SK-N-SH (cell line): ENCODE data around the gene SLCO4A1. TPM values are rescaled to one million over a fixed set of nuclear protein-coding genes. Genes with fewer than 3 reads are reported as not detected.
A peak's percentile ranks its signal among the peaks of the same experiment; 100 is the strongest.

Source experiments
- CTCF ChIA-PET: fragments of 300-600, 350-600 bp; formaldehyde crosslinking; extraction: SDS; loops from one replicate; lab custom pipeline; 2021; lab: Yijun Ruan, JAX
- POLR2A ChIA-PET: fragments of 350-600 bp; sonication (Branson Sonifier 250); formaldehyde crosslinking; extraction: SDS; loops from one replicate; lab custom pipeline; 2020; ENCODE audit warnings: antibody characterized with exemption, inconsistent platforms; lab: Yijun Ruan, JAX
- DNase-seq: peaks from one replicate; pipeline ENCODE4 v3.0.0; 2012
- H2AFZ ChIP-seq: fragments of 200-600 bp; sonication (generic); 2 replicates; pipeline ENCODE4 v1.8.1; 2016; ENCODE audit warnings: antibody characterized with exemption, mild to moderate bottlenecking, low read depth
- H3F3A ChIP-seq: fragments of 200-600 bp; sonication (generic); replicated peaks from 2 replicates; pipeline ENCODE3; 2016; ENCODE audit warnings: antibody characterized with exemption, mild to moderate bottlenecking; ENCODE audit not compliant: insufficient read depth
- H3K27ac ChIP-seq, 2 experiments: fragments of 200-500 bp in 1 of 2; fragments of 200-600 bp in 1 of 2; sonication (Bioruptor generic) in 1 of 2; sonication (generic), shearing (Covaris generic) in 1 of 2; 2 replicates each; pipeline versions ENCODE4 v1.5.1 to v1.6.1; 2014 to 2016; ENCODE audit warnings: low read depth in 2 of 2, inconsistent platforms in 1 of 2, low read length in 1 of 2, mild to moderate bottlenecking in 1 of 2, mixed read lengths in 1 of 2
- H3K27me3 ChIP-seq: fragments of 200-600 bp; sonication (generic), shearing (Covaris generic); 2 replicates; pipeline ENCODE4 v1.6.1; 2016; ENCODE audit warnings: mixed run types; ENCODE audit not compliant: insufficient read depth
- H3K36me3 ChIP-seq, 2 experiments: fragments of 200-500 bp in 1 of 2; fragments of 200-600 bp in 1 of 2; sonication (Bioruptor generic) in 1 of 2; sonication (generic) in 1 of 2; replicated peaks in 1 of 2; 2 replicates each; pipeline versions ENCODE3 to v1.5.1; 2014 to 2016; ENCODE audit warnings: low read length in 1 of 2, mild to moderate bottlenecking in 1 of 2; ENCODE audit not compliant: insufficient read depth in 2 of 2, control insufficient read depth in 1 of 2
- H3K4me1 ChIP-seq, 2 experiments: fragments of 200-500 bp in 1 of 2; fragments of 200-600 bp in 1 of 2; sonication (Bioruptor generic) in 1 of 2; sonication (generic), shearing (Covaris generic) in 1 of 2; 2 replicates each; pipeline versions ENCODE4 v1.5.1 to v1.6.1; 2014 to 2016; ENCODE audit warnings: low read depth in 1 of 2, low read length in 1 of 2, mixed run types in 1 of 2; ENCODE audit not compliant: insufficient read depth in 2 of 2, control insufficient read depth in 1 of 2
- H3K4me2 ChIP-seq: fragments of 200-600 bp; sonication (generic), shearing (Covaris generic); 2 replicates; pipeline ENCODE4 v1.6.1; 2017; ENCODE audit warnings: mixed run types
- H3K4me3 ChIP-seq, 2 experiments: fragments of 200-500 bp in 1 of 2; fragments of 200-600 bp in 1 of 2; sonication (Bioruptor generic) in 1 of 2; sonication (generic), shearing (Covaris generic) in 1 of 2; 2 replicates each; pipeline versions ENCODE4 v1.5.1 to v1.8.1; 2014 to 2016; ENCODE audit warnings: low read depth in 2 of 2, inconsistent platforms in 1 of 2, low read length in 1 of 2, mild to moderate bottlenecking in 1 of 2, mixed read lengths in 1 of 2, moderate library complexity in 1 of 2
- H3K79me2 ChIP-seq: fragments of 200-600 bp; sonication (generic); 2 replicates; pipeline ENCODE4 v1.8.1; 2017; ENCODE audit warnings: mild to moderate bottlenecking; ENCODE audit not compliant: insufficient read depth
- H3K9ac ChIP-seq: fragments of 200-600 bp; sonication (generic); 2 replicates; pipeline ENCODE4 v1.6.1; 2017; ENCODE audit warnings: mixed run types
- H3K9me2 ChIP-seq: fragments of 200-600 bp; sonication (generic); 2 replicates; pipeline ENCODE4 v1.6.1; 2017; ENCODE audit warnings: mixed run types
- H3K9me3 ChIP-seq: fragments of 200-600 bp; sonication (generic); 2 replicates; pipeline ENCODE4 v1.6.1; 2017; ENCODE audit warnings: mixed run types, mild to moderate bottlenecking, moderate library complexity
- H4K20me1 ChIP-seq: fragments of 200-600 bp; sonication (generic); 2 replicates; pipeline ENCODE4 v1.6.1; 2017; ENCODE audit warnings: mild to moderate bottlenecking, mixed run types; ENCODE audit not compliant: insufficient read depth
- CHD2 ChIP-seq: fragments of 150-350 bp; IDR thresholded peaks from 2 replicates; pipeline ENCODE4 v1.6.1; 2018; ENCODE audit warnings: low read length; ENCODE audit not compliant: partially characterized antibody
- ELF1 ChIP-seq: IDR thresholded peaks from 2 replicates; pipeline ENCODE4 v1.4.0; 2012
- FOXJ3 ChIP-seq: sonication (generic); formaldehyde crosslinking; IDR thresholded peaks from 2 replicates; pipeline ENCODE4 v1.5.1; 2020; ENCODE audit warnings: mild to moderate bottlenecking, missing genetic modification reagents
- GABPA ChIP-seq: IDR thresholded peaks from 2 replicates; pipeline ENCODE4 v1.4.0; 2012; ENCODE audit warnings: low read depth, mild to moderate bottlenecking
- GATA2 ChIP-seq: sonication (generic); formaldehyde crosslinking; IDR thresholded peaks from 2 replicates; pipeline ENCODE4 v1.5.0; 2020; ENCODE audit warnings: mild to moderate bottlenecking, missing genetic modification reagents
- JUND ChIP-seq: IDR thresholded peaks from 2 replicates; pipeline ENCODE4 v1.4.0; 2012
- MEF2A ChIP-seq: IDR thresholded peaks from 2 replicates; pipeline ENCODE4 v1.4.0; 2012; ENCODE audit warnings: low read depth, borderline replicate concordance
- NRF1 ChIP-seq: IDR thresholded peaks from 2 replicates; pipeline ENCODE4 v1.6.1; 2012; ENCODE audit warnings: low read depth, mild to moderate bottlenecking, low read length
- RAD21 ChIP-seq: IDR thresholded peaks from 2 replicates; pipeline ENCODE4 v1.6.1; 2012; ENCODE audit warnings: mild to moderate bottlenecking, low read length
- RFX5 ChIP-seq: IDR thresholded peaks from 2 replicates; pipeline ENCODE4 v1.6.1; 2012; ENCODE audit warnings: mild to moderate bottlenecking, improper control_type of control experiment, low read length
- SIN3A ChIP-seq: IDR thresholded peaks from 2 replicates; pipeline ENCODE4 v1.6.1; 2012; ENCODE audit warnings: low read depth, mild to moderate bottlenecking, low read length, moderate library complexity, borderline replicate concordance
- SMC3 ChIP-seq: IDR thresholded peaks from 2 replicates; pipeline ENCODE4 v1.6.1; 2012; ENCODE audit warnings: low read depth, low read length, improper control_type of control experiment
- TEAD4 ChIP-seq: IDR thresholded peaks from 2 replicates; pipeline ENCODE4 v1.4.0; 2012; ENCODE audit warnings: mild to moderate bottlenecking, borderline replicate concordance; ENCODE audit not compliant: insufficient read depth
- YY1 ChIP-seq: IDR thresholded peaks from 2 replicates; pipeline ENCODE4 v1.4.0; 2012; ENCODE audit warnings: low read depth, mild to moderate bottlenecking
- whole genome bisulfite sequencing: methylation state at CpG from one replicate; pipeline ENCODE4 v1.1.6; 2017; ENCODE audit warnings: low lambda C conversion rate; 5-methylcytosine and 5-hydroxymethylcytosine counted together
- polyA plus RNA-seq, 3 experiments: library from polyadenylated mRNA; depleted of rRNA; stranded (reverse); fragments of >200 nt; gene quantifications; 2 replicates each; pipeline ENCODE4 v1.2.3, GENCODE V29; 2012
- TF ChIP-seq, protein P1 (sequence below): fragments of 200-600 bp; sonication (generic); IDR thresholded peaks from 2 replicates; pipeline ENCODE4 v1.6.1; 2017; ENCODE audit warnings: antibody characterized with exemption, mild to moderate bottlenecking, moderate library complexity
- TF ChIP-seq, protein P2 (sequence below): fragments of 150-350 bp; IDR thresholded peaks from 2 replicates; pipeline ENCODE4 v1.6.1; 2016; ENCODE audit warnings: mild to moderate bottlenecking, low read depth, low read length
- TF ChIP-seq, protein P3 (sequence below): IDR thresholded peaks from 2 replicates; pipeline ENCODE4 v1.4.0; 2012; ENCODE audit warnings: low read depth, borderline replicate concordance
- TF ChIP-seq, protein P4 (sequence below): IDR thresholded peaks from 2 replicates; pipeline ENCODE4 v1.4.0; 2012; ENCODE audit warnings: low read depth
- TF ChIP-seq, protein P5 (sequence below): IDR thresholded peaks from 2 replicates; pipeline ENCODE4 v1.6.1; 2012; ENCODE audit warnings: mild to moderate bottlenecking, low read depth, low read length, moderate library complexity

SLCO4A1 gene
- polyA plus RNA-seq, 1 of the 3 experiments (the other 2 are of a cell fraction) = 0.33 TPM

DNA sequence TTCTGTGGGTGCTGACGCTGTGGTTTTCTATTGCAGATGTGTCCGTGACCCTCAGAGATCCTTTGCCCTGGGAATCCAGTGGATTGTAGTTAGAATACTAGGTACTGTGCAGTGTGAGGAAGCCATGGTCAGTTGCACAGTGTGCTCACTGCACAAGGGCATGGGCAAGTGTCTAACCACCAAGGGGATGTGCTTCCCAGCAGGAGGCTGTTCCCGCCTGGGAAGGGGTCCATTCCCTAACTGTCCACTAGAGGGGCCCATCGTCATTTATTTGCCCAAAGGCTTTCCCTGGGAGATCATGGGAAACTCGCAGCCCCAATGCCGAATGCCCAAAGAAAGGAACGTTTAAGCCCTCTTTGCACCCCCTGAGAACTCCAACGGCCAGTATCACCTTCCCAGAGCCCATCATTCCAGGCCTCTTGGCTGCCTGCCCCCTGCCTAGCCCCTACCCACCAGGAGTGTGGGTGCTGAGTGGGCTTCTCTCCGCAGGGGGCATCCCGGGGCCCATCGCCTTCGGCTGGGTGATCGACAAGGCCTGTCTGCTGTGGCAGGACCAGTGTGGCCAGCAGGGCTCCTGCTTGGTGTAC, 26.2 kb downstream of the SLCO4A1 start:
- H3K9ac ChIP-seq = no peak overlapping the region
- H3K9me2 ChIP-seq = no peaks in the 10 kb centered on the region
- no peaks in the 10 kb centered on the region for H3K9me3 ChIP-seq
- TF ChIP-seq YY1 (no peak), RAD21 (peak; percentile 96), NRF1 (0 out of 2 replicates have a peak, but pooled peaks have one; percentile 16), SMC3 (peak; percentile 96), JUND (no peak)
- TF ChIP-seq, protein P1, sequence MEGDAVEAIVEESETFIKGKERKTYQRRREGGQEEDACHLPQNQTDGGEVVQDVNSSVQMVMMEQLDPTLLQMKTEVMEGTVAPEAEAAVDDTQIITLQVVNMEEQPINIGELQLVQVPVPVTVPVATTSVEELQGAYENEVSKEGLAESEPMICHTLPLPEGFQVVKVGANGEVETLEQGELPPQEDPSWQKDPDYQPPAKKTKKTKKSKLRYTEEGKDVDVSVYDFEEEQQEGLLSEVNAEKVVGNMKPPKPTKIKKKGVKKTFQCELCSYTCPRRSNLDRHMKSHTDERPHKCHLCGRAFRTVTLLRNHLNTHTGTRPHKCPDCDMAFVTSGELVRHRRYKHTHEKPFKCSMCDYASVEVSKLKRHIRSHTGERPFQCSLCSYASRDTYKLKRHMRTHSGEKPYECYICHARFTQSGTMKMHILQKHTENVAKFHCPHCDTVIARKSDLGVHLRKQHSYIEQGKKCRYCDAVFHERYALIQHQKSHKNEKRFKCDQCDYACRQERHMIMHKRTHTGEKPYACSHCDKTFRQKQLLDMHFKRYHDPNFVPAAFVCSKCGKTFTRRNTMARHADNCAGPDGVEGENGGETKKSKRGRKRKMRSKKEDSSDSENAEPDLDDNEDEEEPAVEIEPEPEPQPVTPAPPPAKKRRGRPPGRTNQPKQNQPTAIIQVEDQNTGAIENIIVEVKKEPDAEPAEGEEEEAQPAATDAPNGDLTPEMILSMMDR = peak; percentile 86
- 56% methylated on average over 13 of the region's 13 CpGs for whole genome bisulfite sequencing
- H3K4me1 ChIP-seq = no peaks in the 10 kb centered on the region; a peak in 1 of 4 replicates
- H4K20me1 ChIP-seq = no peaks in the 10 kb centered on the region
- H3F3A ChIP-seq = no peaks in the 10 kb centered on the region
- CTCF ChIA-PET = interaction anchor here (0.9 to 9.1 kb wide), 11 partner anchors 9 to 169 kb away, joined by 3 to 162 read pairs (median 5); no protein-coding TSS in a partner anchor
- H3K79me2 ChIP-seq = no peaks in the 10 kb centered on the region
- H3K4me2 ChIP-seq = no peak overlapping the region
- H3K27me3 ChIP-seq = no peaks in the 10 kb centered on the region
- no peak overlapping the region for H3K27ac ChIP-seq
- H3K4me3 ChIP-seq = no peak overlapping the region
- no peaks in the 10 kb centered on the region for H3K36me3 ChIP-seq
- POLR2A ChIA-PET = no interaction called here
- H2AFZ ChIP-seq = 0 out of 2 replicates have a peak overlapping the region, but pooled peaks have one; percentile 32
- DNase-seq = peak; percentile 96

DNA sequence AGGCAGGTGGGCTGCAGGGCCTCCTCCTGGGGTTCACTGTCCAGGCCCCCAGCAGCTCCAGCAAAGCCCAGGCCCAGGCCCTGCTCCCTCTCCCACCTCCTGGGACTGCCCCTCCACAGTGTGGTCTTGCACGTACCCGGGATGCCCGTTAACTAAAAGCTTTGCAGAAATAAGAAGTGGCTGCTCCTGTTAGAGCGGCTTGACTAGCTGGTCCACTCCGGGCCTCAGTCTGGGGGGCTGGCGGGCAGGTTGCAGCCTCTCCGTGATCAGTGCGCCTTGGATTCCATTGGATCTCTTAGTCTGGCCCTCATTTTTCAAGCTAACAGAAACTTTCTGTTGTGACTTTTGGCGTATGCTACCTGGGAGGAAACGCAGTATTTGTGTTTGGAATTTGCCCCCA, 26.9 kb downstream of the SLCO4A1 start:
- no peaks in the 10 kb centered on the region for H4K20me1 ChIP-seq
- TF ChIP-seq CHD2 (no peak), SIN3A (no peak), TEAD4 (no peak), GABPA (no peak), MEF2A (no peak), RFX5 (no peak), ELF1 (no peak), JUND (no peak), GATA2 (CRISPR knock-in tag) (no peak), FOXJ3 (CRISPR knock-in tag) (no peak)
- TF ChIP-seq, protein P2, sequence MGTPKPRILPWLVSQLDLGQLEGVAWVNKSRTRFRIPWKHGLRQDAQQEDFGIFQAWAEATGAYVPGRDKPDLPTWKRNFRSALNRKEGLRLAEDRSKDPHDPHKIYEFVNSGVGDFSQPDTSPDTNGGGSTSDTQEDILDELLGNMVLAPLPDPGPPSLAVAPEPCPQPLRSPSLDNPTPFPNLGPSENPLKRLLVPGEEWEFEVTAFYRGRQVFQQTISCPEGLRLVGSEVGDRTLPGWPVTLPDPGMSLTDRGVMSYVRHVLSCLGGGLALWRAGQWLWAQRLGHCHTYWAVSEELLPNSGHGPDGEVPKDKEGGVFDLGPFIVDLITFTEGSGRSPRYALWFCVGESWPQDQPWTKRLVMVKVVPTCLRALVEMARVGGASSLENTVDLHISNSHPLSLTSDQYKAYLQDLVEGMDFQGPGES = no peak
- TF ChIP-seq, protein P3, sequence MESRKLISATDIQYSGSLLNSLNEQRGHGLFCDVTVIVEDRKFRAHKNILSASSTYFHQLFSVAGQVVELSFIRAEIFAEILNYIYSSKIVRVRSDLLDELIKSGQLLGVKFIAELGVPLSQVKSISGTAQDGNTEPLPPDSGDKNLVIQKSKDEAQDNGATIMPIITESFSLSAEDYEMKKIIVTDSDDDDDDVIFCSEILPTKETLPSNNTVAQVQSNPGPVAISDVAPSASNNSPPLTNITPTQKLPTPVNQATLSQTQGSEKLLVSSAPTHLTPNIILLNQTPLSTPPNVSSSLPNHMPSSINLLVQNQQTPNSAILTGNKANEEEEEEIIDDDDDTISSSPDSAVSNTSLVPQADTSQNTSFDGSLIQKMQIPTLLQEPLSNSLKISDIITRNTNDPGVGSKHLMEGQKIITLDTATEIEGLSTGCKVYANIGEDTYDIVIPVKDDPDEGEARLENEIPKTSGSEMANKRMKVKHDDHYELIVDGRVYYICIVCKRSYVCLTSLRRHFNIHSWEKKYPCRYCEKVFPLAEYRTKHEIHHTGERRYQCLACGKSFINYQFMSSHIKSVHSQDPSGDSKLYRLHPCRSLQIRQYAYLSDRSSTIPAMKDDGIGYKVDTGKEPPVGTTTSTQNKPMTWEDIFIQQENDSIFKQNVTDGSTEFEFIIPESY = no peak
- TF ChIP-seq, protein P4, sequence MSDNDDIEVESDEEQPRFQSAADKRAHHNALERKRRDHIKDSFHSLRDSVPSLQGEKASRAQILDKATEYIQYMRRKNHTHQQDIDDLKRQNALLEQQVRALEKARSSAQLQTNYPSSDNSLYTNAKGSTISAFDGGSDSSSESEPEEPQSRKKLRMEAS = no peak
- TF ChIP-seq, protein P5, sequence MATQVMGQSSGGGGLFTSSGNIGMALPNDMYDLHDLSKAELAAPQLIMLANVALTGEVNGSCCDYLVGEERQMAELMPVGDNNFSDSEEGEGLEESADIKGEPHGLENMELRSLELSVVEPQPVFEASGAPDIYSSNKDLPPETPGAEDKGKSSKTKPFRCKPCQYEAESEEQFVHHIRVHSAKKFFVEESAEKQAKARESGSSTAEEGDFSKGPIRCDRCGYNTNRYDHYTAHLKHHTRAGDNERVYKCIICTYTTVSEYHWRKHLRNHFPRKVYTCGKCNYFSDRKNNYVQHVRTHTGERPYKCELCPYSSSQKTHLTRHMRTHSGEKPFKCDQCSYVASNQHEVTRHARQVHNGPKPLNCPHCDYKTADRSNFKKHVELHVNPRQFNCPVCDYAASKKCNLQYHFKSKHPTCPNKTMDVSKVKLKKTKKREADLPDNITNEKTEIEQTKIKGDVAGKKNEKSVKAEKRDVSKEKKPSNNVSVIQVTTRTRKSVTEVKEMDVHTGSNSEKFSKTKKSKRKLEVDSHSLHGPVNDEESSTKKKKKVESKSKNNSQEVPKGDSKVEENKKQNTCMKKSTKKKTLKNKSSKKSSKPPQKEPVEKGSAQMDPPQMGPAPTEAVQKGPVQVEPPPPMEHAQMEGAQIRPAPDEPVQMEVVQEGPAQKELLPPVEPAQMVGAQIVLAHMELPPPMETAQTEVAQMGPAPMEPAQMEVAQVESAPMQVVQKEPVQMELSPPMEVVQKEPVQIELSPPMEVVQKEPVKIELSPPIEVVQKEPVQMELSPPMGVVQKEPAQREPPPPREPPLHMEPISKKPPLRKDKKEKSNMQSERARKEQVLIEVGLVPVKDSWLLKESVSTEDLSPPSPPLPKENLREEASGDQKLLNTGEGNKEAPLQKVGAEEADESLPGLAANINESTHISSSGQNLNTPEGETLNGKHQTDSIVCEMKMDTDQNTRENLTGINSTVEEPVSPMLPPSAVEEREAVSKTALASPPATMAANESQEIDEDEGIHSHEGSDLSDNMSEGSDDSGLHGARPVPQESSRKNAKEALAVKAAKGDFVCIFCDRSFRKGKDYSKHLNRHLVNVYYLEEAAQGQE = no peak
- H3K79me2 ChIP-seq = no peaks in the 10 kb centered on the region
- no peaks in the 10 kb centered on the region for H3K36me3 ChIP-seq
- no peak overlapping the region for H3K4me3 ChIP-seq
- no peaks in the 10 kb centered on the region for H3F3A ChIP-seq
- H3K9me3 ChIP-seq = no peaks in the 10 kb centered on the region
- no peak overlapping the region for H3K9ac ChIP-seq
- DNase-seq = no peak
- H3K27ac ChIP-seq = no peak overlapping the region
- no peak overlapping the region for H3K4me2 ChIP-seq
- 90% methylated on average over 10 of the region's 10 CpGs for WGBS
- H3K9me2 ChIP-seq = no peaks in the 10 kb centered on the region
- ChIA-PET CTCF (interaction anchor here (0.6 to 9.1 kb wide), 10 partner anchors 9 to 161 kb away, joined by 3 to 162 read pairs (median 4); no protein-coding TSS in a partner anchor), POLR2A (no interaction called here)
- H3K4me1 ChIP-seq = no peaks in the 10 kb centered on the region; a peak in 1 of 4 replicates
- no peak overlapping the region for H2AFZ ChIP-seq
- no peaks in the 10 kb centered on the region for H3K27me3 ChIP-seq
